GM12872 (cell line): Measurements from ENCODE around the gene SLC6A4.

Experiments
- CTCF ChIP-seq: IDR thresholded peaks from 3 replicates; pipeline ENCODE4 v1.5.1; 2011; ENCODE audit warnings: low read depth, mild to moderate bottlenecking, low read length, moderate library complexity; ENCODE audit not compliant: insufficient read depth

The SLC6A4 gene

GRCh38 chr17:30238387-30239088 lies 3.0 kb upstream of the SLC6A4 start:
- TF ChIP-seq CTCF: no peak

GRCh38 chr17:30238003-30238344 lies 2.5 kb upstream of the SLC6A4 start:
- no peak for TF ChIP-seq CTCF

- no peak for TF ChIP-seq CTCF
Measured at GRCh38 chr17:30237296-30238002, 2.0 kb upstream of the SLC6A4 start.

GRCh38 chr17:30236766-30237165 lies 1.3 kb upstream of the SLC6A4 start:
- peak; percentile 65 for TF ChIP-seq CTCF

- TF ChIP-seq CTCF: no peak
Measured at GRCh38 chr17:30236297-30236624, 764 bp upstream of the SLC6A4 start.

GRCh38 chr17:30234964-30235363 lies 533 bp downstream of the SLC6A4 start:
- TF ChIP-seq CTCF: no peak

- no peak for TF ChIP-seq CTCF
Measured at GRCh38 chr17:30234296-30234695, 1.2 kb downstream of the SLC6A4 start.
